ENCODE data around the gene TMEM89.

TMEM89 gene

GRCh38 chr3:48617559-48617958 lies 4.0 kb downstream of the TMEM89 start:
- DNase-seq (ENCODE audit: low read depth) = no peak

GRCh38 chr3:48614044-48614443 lies 7.5 kb downstream of the TMEM89 start:
- DNase-seq (ENCODE audit: low read depth) = peak; percentile 88
- H3K4me3 ChIP-seq (ENCODE audit: control insufficient read depth, low read depth, low read length) = no peak overlapping the region
- no peak for TF ChIP-seq CTCF (conservative IDR thresholded peaks at IDR 0.05; ENCODE audit: control insufficient read depth, insufficient read depth, low read depth, low read length)

More at GRCh38 chr3:48617559-48617958, 4.0 kb downstream of the TMEM89 start:
- no peak overlapping the region for H3K4me3 ChIP-seq (ENCODE audit: control insufficient read depth, low read depth, low read length)
- no peak for TF ChIP-seq CTCF (conservative IDR thresholded peaks at IDR 0.05; ENCODE audit: control insufficient read depth, insufficient read depth, low read depth, low read length)

- no peak for DNase-seq (ENCODE audit: low read depth)
- no peak overlapping the region for H3K4me3 ChIP-seq (ENCODE audit: control insufficient read depth, low read depth, low read length)
- no peak for TF ChIP-seq CTCF (conservative IDR thresholded peaks at IDR 0.05; ENCODE audit: control insufficient read depth, insufficient read depth, low read depth, low read length)
Observed at GRCh38 chr3:48612309-48612708, 9.3 kb downstream of the TMEM89 start.

GRCh38 chr3:48609088-48610005 lies 12.2 kb downstream of the TMEM89 start, which contains the start of gene UQCRC1:
TSS of gene UQCRC1 (minus strand) at chr3:48609646. CDS start at chr3:48609620, 26 bp downstream.
- peak; percentile 54 for TF ChIP-seq CTCF (conservative IDR thresholded peaks at IDR 0.05; ENCODE audit: control insufficient read depth, insufficient read depth, low read depth, low read length)
- DNase-seq (ENCODE audit: low read depth) = peak; percentile 90
- peak within 1 kb of the TSS; percentile 94 for H3K4me3 ChIP-seq (ENCODE audit: control insufficient read depth, low read depth, low read length)

GRCh38 chr3:48607519-48607918 lies 14.1 kb downstream of the TMEM89 start:
- DNase-seq (ENCODE audit: low read depth) = peak; percentile 33
- H3K4me3 ChIP-seq (ENCODE audit: control insufficient read depth, low read depth, low read length) = no peak overlapping the region
- TF ChIP-seq CTCF (conservative IDR thresholded peaks at IDR 0.05; ENCODE audit: control insufficient read depth, insufficient read depth, low read depth, low read length) = no peak

GRCh38 chr3:48601622-48601994 lies 20.0 kb downstream of the TMEM89 start:
- TF ChIP-seq CTCF (conservative IDR thresholded peaks at IDR 0.05; ENCODE audit: control insufficient read depth, insufficient read depth, low read depth, low read length) = no peak
- no peak overlapping the region for H3K4me3 ChIP-seq (ENCODE audit: control insufficient read depth, low read depth, low read length)
- DNase-seq (ENCODE audit: low read depth) = no peak

Measured in fibroblast of mammary gland (primary cell).